ES-I3 (cell line): ENCODE data around the gene RBM28.
A peak's percentile ranks its signal among the peaks of the same experiment; 100 is the strongest.

Experiments used
- H3K36me3 ChIP-seq: 2 replicates; pipeline ENCODE4 v1.6.1; 2013; ENCODE audit warnings: mild to moderate bottlenecking, low read length, control low read depth, moderate library complexity; ENCODE audit not compliant: insufficient read depth
- H3K4me1 ChIP-seq: 2 replicates; pipeline ENCODE4 v1.6.1; 2013; ENCODE audit warnings: mild to moderate bottlenecking, control low read depth, low read length; ENCODE audit not compliant: insufficient read depth
- H3K9ac ChIP-seq: 2 replicates; pipeline ENCODE4 v1.6.1; 2013; ENCODE audit warnings: low read depth, mild to moderate bottlenecking, low read length, moderate library complexity
- H3K9me3 ChIP-seq: 2 replicates; pipeline ENCODE4 v1.6.1; 2013; ENCODE audit warnings: mild to moderate bottlenecking, low read length, moderate library complexity; ENCODE audit not compliant: control insufficient read depth, insufficient read depth

The RBM28 gene

GRCh38 chr7:128262273-128263028 lies 81.3 kb downstream of the RBM28 start:
- Histone ChIP-seq H3K9ac (peak overlapping the region; percentile 55; the same call in 1 of the 2 replicates), H3K4me1 (peaks cover 28% of the 10 kb centered on the region), H3K9me3 (no peaks in the 10 kb centered on the region), H3K36me3 (no peaks in the 10 kb centered on the region)

DNA sequence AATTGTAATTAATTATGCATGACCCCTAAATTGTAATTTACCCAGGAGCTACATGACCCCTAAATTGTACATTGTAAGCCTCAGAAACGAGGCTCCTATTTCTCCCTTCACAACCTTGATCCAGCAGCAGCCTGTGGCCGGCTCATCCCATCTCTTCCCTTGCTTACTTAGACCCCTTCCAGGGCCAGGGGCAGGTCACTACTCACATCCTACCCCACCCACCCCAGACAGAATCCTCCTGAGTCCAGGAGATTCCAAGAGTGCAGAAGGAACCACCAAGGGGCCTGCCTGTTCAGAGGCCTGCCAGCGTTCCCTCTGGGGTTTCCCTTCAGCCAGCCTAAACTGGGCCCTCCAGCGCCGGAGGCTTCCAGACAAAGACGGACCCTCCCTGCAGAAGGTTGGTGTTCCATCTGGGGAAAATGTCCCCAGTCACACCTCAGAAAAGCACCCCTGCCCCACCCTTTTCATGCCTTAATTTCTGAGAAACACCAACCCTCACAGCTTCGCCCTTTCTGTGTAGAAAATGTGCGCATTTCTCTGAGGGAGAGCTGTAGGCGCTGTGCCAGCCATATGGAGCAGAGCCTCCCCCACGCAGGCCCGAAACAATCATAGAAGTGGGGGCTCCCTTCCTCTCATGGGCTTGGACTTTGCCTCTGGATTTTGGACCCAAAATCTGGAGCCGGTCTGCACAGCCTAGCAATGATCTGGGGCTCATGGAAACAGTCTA lies 83.5 kb downstream of the RBM28 start:
- peaks cover 17% of the 10 kb centered on the region for H3K4me1 ChIP-seq
- H3K9ac ChIP-seq: no peak overlapping the region
- no peaks in the 10 kb centered on the region for H3K36me3 ChIP-seq
- H3K9me3 ChIP-seq: no peaks in the 10 kb centered on the region

DNA sequence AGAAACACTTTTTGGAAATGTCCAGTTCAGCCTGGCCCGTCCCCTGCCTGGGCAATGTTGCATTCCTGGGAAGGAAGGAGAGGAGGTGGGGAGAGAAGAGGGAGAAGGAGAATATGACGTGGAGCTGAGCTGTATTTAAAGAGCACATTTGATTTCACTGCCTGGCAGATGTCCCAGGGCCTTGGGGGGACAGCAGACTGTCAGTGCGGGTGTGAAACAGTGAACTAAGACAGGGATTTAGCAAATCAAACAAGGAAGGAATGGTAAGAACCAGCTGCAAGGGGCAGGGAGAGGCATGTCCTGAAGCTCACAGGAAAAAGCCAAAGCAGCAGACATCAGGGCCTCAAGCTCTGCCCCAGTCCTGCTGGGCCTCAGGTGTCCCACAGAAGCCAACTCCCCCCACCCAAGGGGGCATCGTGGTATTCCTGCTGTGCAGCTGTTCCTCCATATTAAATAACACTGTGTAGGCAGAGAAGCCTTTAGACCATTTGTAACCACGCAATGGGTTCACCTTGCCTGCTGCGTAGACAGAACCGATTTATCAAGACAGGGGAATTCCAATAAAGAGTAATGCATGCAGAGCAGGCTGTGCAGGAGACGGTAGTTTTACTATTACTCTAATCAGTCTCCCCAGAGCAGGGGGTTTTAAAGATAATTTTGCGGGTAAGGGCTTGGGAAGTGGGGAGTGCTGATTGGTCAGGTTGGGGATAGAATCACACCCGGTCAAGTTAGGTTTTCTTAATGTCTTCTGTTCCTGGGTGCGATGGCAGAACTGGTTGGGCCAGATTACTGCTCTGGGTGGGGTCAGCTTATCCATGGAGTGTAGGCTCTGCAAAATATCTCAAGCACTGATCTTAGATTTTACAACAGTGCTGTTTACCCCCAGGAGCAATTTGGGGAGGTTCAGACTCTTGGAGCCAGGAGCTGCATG lies 84.3 kb downstream of the RBM28 start:
- H3K9ac ChIP-seq: no peak overlapping the region
- H3K9me3 ChIP-seq: no peaks in the 10 kb centered on the region
- no peaks in the 10 kb centered on the region for H3K36me3 ChIP-seq
- H3K4me1 ChIP-seq: peaks cover 17% of the 10 kb centered on the region

GRCh38 chr7:128257458-128257857 lies 86.2 kb downstream of the RBM28 start:
- H3K4me1 ChIP-seq: peaks cover 15% of the 10 kb centered on the region
- no peaks in the 10 kb centered on the region for H3K9me3 ChIP-seq
- no peak overlapping the region for H3K9ac ChIP-seq
- H3K36me3 ChIP-seq: no peaks in the 10 kb centered on the region

DNA sequence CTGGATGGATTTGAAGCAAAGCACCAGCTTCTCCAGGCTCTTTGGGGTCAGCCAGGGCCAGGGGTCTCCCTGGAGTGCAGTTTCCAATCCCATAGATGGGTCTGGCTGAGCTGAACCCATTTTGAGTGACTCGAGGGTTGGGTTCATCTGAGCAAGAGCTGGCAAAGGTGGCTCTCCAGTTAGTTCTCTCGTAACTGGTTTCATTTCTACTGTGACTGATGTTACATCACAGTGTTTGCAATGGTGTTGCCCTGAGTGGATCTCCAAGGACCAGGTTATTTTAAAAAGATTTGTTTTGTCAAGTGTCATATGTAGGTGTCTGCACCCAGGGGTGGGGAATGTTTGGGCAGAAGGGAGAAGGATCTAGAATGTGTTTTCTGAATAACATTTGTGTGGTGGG lies 88.4 kb downstream of the RBM28 start:
- peaks cover 12% of the 10 kb centered on the region for H3K4me1 ChIP-seq
- H3K9me3 ChIP-seq: no peaks in the 10 kb centered on the region
- H3K36me3 ChIP-seq: no peaks in the 10 kb centered on the region
- no peak overlapping the region for H3K9ac ChIP-seq

DNA sequence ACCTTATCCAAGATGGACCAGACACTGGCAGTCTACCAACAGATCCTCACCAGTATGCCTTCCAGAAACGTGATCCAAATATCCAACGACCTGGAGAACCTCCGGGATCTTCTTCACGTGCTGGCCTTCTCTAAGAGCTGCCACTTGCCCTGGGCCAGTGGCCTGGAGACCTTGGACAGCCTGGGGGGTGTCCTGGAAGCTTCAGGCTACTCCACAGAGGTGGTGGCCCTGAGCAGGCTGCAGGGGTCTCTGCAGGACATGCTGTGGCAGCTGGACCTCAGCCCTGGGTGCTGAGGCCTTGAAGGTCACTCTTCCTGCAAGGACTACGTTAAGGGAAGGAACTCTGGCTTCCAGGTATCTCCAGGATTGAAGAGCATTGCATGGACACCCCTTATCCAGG lies 89.2 kb downstream of the RBM28 start:
- Histone ChIP-seq H3K9ac (no peak overlapping the region), H3K9me3 (no peaks in the 10 kb centered on the region), H3K4me1 (peaks cover 5% of the 10 kb centered on the region), H3K36me3 (no peaks in the 10 kb centered on the region)

GRCh38 chr7:128253701-128254100 lies 90.0 kb downstream of the RBM28 start:
- Histone ChIP-seq H3K9me3 (no peaks in the 10 kb centered on the region), H3K36me3 (no peaks in the 10 kb centered on the region), H3K4me1 (no peaks in the 10 kb centered on the region), H3K9ac (no peak overlapping the region)

DNA sequence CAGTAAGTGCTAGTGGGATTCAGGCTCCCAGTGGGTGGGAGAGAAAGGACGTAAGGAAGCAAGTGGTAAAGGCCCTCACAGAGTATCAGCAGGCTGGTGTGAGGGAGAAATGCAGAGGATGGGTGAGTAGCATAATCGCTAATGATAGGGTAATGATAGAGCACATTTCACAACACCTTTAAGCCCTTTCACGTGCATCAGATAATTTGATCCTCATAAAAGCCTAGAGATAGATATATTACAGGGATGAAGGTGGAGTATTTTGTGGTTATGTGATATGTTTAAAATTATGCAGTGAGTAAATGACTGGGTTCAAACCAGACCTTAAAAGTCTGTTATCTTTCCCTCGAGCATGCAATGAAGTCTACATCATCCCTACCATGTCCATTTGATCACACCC lies 92.4 kb downstream of the RBM28 start:
- no peaks in the 10 kb centered on the region for H3K36me3 ChIP-seq
- no peak overlapping the region for H3K9ac ChIP-seq
- H3K4me1 ChIP-seq: no peaks in the 10 kb centered on the region

More for the DNA sequence above, 92.4 kb downstream of the RBM28 start:
- H3K9me3 ChIP-seq: no peaks in the 10 kb centered on the region
